ENCODE measurements around the gene DUXA. TPM values are rescaled to one million over a fixed set of nuclear protein-coding genes. Genes with fewer than 3 reads are reported as not detected.
"Not testable (repeated sequence)": the region's sequence is repeated elsewhere in the genome, so short reads cannot be mapped to it uniquely, and the experiment has no call there.

Gene DUXA
- total RNA-seq = not detected

GRCh38 chr19:57167385-57167784 is at the start of gene DUXA:
Gene DUXA (minus strand): TSS chr19:57167485. CDS start chr19:57167443, 42 bp downstream.
- DNase-seq (no peak), ATAC-seq (no peak)
- Mint-ChIP-seq H3K4me3 (no peak within 1 kb of the TSS), H3K9me3 (ENCODE audit: low read depth) (peaks cover 14% of the 10 kb centered on the region), H3K4me1 (peaks cover 7% of the 10 kb centered on the region), H3K27me3 (no peaks in the 10 kb centered on the region), H3K27ac (no peak within 1 kb of the TSS), H3K36me3 (peaks cover 6% of the 10 kb centered on the region)
- CTCF ChIA-PET = no interaction called here

- Mint-ChIP-seq H3K36me3 (peaks cover 72% of the 10 kb centered on the region), H3K4me1 (no peaks in the 10 kb centered on the region), H3K9me3 (ENCODE audit: low read depth) (peaks cover 12% of the 10 kb centered on the region), H3K4me3 (no peak overlapping the region), H3K27me3 (no peaks in the 10 kb centered on the region), H3K27ac (no peak overlapping the region)
- DNase-seq = peak; percentile 19
- CTCF ChIA-PET = no interaction called here
- no peak for ATAC-seq
Measured at GRCh38 chr19:57212109-57212508, 44.8 kb upstream of the DUXA start.

- H3K27ac Mint-ChIP-seq = no peak overlapping the region
- CTCF ChIA-PET = no interaction called here
- DNase-seq (peak; percentile 1), ATAC-seq (no peak)
- H3K4me3 Mint-ChIP-seq = no peak overlapping the region
- no peaks in the 10 kb centered on the region for H3K4me1 Mint-ChIP-seq
- H3K9me3 Mint-ChIP-seq (ENCODE audit: low read depth) = peaks cover 12% of the 10 kb centered on the region
- peaks cover 73% of the 10 kb centered on the region for H3K36me3 Mint-ChIP-seq
- H3K27me3 Mint-ChIP-seq = no peaks in the 10 kb centered on the region
Measured at GRCh38 chr19:57210381-57210780, 43.1 kb upstream of the DUXA start.

GRCh38 chr19:57202160-57202559 is 34.9 kb upstream of the DUXA start:
- H3K9me3 Mint-ChIP-seq (ENCODE audit: low read depth) = peaks cover 7% of the 10 kb centered on the region
- H3K27ac Mint-ChIP-seq = no peak overlapping the region
- CTCF ChIA-PET = no interaction called here
- H3K27me3 Mint-ChIP-seq = no peaks in the 10 kb centered on the region
- DNase-seq (no peak), ATAC-seq (no peak)
- H3K4me1 Mint-ChIP-seq = no peaks in the 10 kb centered on the region
- no peak overlapping the region for H3K4me3 Mint-ChIP-seq
- peaks cover 84% of the 10 kb centered on the region for H3K36me3 Mint-ChIP-seq

- peaks cover 12% of the 10 kb centered on the region for H3K9me3 Mint-ChIP-seq (ENCODE audit: low read depth)
- H3K27ac Mint-ChIP-seq, H3K27me3 Mint-ChIP-seq, ATAC-seq, H3K4me3 Mint-ChIP-seq, CTCF ChIA-PET, DNase-seq: not testable (repeated sequence)
- H3K4me1 Mint-ChIP-seq = peaks cover 11% of the 10 kb centered on the region
- H3K36me3 Mint-ChIP-seq = peaks cover 94% of the 10 kb centered on the region
Measured at GRCh38 chr19:57197874-57198273, 30.6 kb upstream of the DUXA start.

GRCh38 chr19:57192993-57193392 is 25.7 kb upstream of the DUXA start:
- Mint-ChIP-seq H3K4me3 (peak overlapping the region; percentile 94), H3K27ac (peak overlapping the region; percentile 6), H3K9me3 (ENCODE audit: low read depth) (peaks cover 19% of the 10 kb centered on the region), H3K27me3 (peaks cover 3% of the 10 kb centered on the region), H3K36me3 (peaks cover 80% of the 10 kb centered on the region), H3K4me1 (peaks cover 26% of the 10 kb centered on the region)
- CTCF ChIA-PET = no interaction called here
- ATAC-seq = no peak
- DNase-seq = no peak

GRCh38 chr19:57192077-57192420 is 24.8 kb upstream of the DUXA start:
- ATAC-seq (no peak), DNase-seq (no peak)
- Mint-ChIP-seq H3K4me3 (peak overlapping the region; percentile 94), H3K36me3 (peaks cover 71% of the 10 kb centered on the region), H3K27ac (peak overlapping the region; percentile 84), H3K4me1 (peaks cover 26% of the 10 kb centered on the region), H3K9me3 (ENCODE audit: low read depth) (peaks cover 20% of the 10 kb centered on the region), H3K27me3 (peaks cover 3% of the 10 kb centered on the region)
- CTCF ChIA-PET = interaction anchor here (1.4 kb wide), 1 partner anchor 197 kb away, joined by 3 read pairs; no protein-coding TSS in a partner anchor

GRCh38 chr19:57191141-57192076 is 24.1 kb upstream of the DUXA start, which contains the start of gene ZNF264:
Gene ZNF264 (plus strand): TSS chr19:57191500. CDS start chr19:57191914, 414 bp downstream.
- Mint-ChIP-seq H3K9me3 (ENCODE audit: low read depth) (peaks cover 20% of the 10 kb centered on the region), H3K4me3 (peak within 1 kb of the TSS; percentile 94), H3K27ac (peak within 1 kb of the TSS; percentile 90), H3K36me3 (peaks cover 64% of the 10 kb centered on the region), H3K4me1 (peaks cover 26% of the 10 kb centered on the region), H3K27me3 (peaks cover 3% of the 10 kb centered on the region)
- ATAC-seq = peak; percentile 97
- CTCF ChIA-PET = interaction anchor here (0.9 to 1.4 kb wide), 3 partner anchors 22 to 198 kb away, joined by 3 to 4 read pairs (median 3); no protein-coding TSS in a partner anchor
- peak; percentile 92 for DNase-seq

- Mint-ChIP-seq H3K4me1 (peaks cover 26% of the 10 kb centered on the region), H3K9me3 (ENCODE audit: low read depth) (peaks cover 18% of the 10 kb centered on the region), H3K27ac (peak overlapping the region; percentile 90), H3K36me3 (peaks cover 56% of the 10 kb centered on the region), H3K4me3 (peak overlapping the region; percentile 94), H3K27me3 (peaks cover 3% of the 10 kb centered on the region)
- CTCF ChIA-PET = interaction anchor here (0.9 kb wide), 1 partner anchor 23 kb away, joined by 4 read pairs; no protein-coding TSS in a partner anchor
- DNase-seq (no peak), ATAC-seq (no peak)
Measured at GRCh38 chr19:57190301-57190700, 23.0 kb upstream of the DUXA start.

GRCh38 chr19:57171551-57172081 is 4.3 kb upstream of the DUXA start:
- peak; percentile 68 for ATAC-seq
- Mint-ChIP-seq H3K4me3 (peak overlapping the region; percentile 44), H3K27ac (no peak overlapping the region), H3K9me3 (ENCODE audit: low read depth) (peaks cover 15% of the 10 kb centered on the region), H3K4me1 (peaks cover 8% of the 10 kb centered on the region), H3K27me3 (no peaks in the 10 kb centered on the region), H3K36me3 (peaks cover 11% of the 10 kb centered on the region)
- peak; percentile 51 for DNase-seq
- CTCF ChIA-PET = no interaction called here

- DNase-seq (no peak), ATAC-seq (no peak)
- CTCF ChIA-PET = no interaction called here
- H3K9me3 Mint-ChIP-seq (ENCODE audit: low read depth) = peaks cover 14% of the 10 kb centered on the region
- H3K4me3 Mint-ChIP-seq = no peak overlapping the region
- no peaks in the 10 kb centered on the region for H3K4me1 Mint-ChIP-seq
- H3K36me3 Mint-ChIP-seq = peaks cover 3% of the 10 kb centered on the region
- H3K27ac Mint-ChIP-seq = no peak overlapping the region
- no peaks in the 10 kb centered on the region for H3K27me3 Mint-ChIP-seq
Measured at GRCh38 chr19:57165846-57166245, 1.4 kb downstream of the DUXA start.

GRCh38 chr19:57161985-57162539 is 5.2 kb downstream of the DUXA start:
- no peak for DNase-seq
- H3K9me3 Mint-ChIP-seq (ENCODE audit: low read depth) = peaks cover 15% of the 10 kb centered on the region
- H3K36me3 Mint-ChIP-seq = peaks cover 3% of the 10 kb centered on the region
- H3K27ac Mint-ChIP-seq = no peak overlapping the region
- no peaks in the 10 kb centered on the region for H3K27me3 Mint-ChIP-seq
- no peaks in the 10 kb centered on the region for H3K4me1 Mint-ChIP-seq
- CTCF ChIA-PET = no interaction called here
- no peak overlapping the region for H3K4me3 Mint-ChIP-seq
- no peak for ATAC-seq

GRCh38 chr19:57152921-57153320 is 14.4 kb downstream of the DUXA start:
- Mint-ChIP-seq H3K36me3 (no peaks in the 10 kb centered on the region), H3K9me3 (ENCODE audit: low read depth) (peaks cover 9% of the 10 kb centered on the region), H3K4me3 (no peak overlapping the region), H3K4me1 (no peaks in the 10 kb centered on the region), H3K27me3 (no peaks in the 10 kb centered on the region), H3K27ac (no peak overlapping the region)
- ATAC-seq (no peak), DNase-seq (no peak)
- CTCF ChIA-PET = no interaction called here

Data from activated CD8-positive, alpha-beta memory T cell treated with anti-CD3 and anti-CD28 coated beads, Interleukin-2, amount 10 ng/mL, durations not matched to agents 7 days and 5 days (primary cell).